Naive thymus-derived CD4-positive, alpha-beta T cell (primary cell): ENCODE data around the gene HTR3D. TPM values are rescaled to one million over a fixed set of nuclear protein-coding genes. Genes with fewer than 3 reads are reported as not detected.

Experiments used
- ATAC-seq: fragments of 150-1000 bp; cut with Tn5 transposase; 2 replicates; pipeline ENCODE4 v1.10.0; 2021; ENCODE audit warnings: mild to moderate bottlenecking, moderate library complexity
- CTCF ChIA-PET: fragments of 350-600 bp; sonication (Branson Sonifier 250); formaldehyde crosslinking; loops from one replicate; lab custom pipeline; 2021; ENCODE audit warnings: antibody characterized with exemption; lab: Charles Lee
- POLR2A ChIA-PET: fragments of 350-600 bp; sonication (Branson Sonifier 250); formaldehyde crosslinking; loops from one replicate; lab custom pipeline; 2021; ENCODE audit warnings: antibody characterized with exemption, inconsistent platforms; lab: Charles Lee
- DNase-seq, 9 donors: peaks; one replicate each; pipeline versions ENCODE4 v3.0.0 to v3.0.0-alpha.2; 2020 to 2022; ENCODE audit warnings: mixed read lengths in 1 of 9
- H3K27ac ChIP-seq: one replicate; pipeline ENCODE4 v1.7.0; 2013; ENCODE audit warnings: mild to moderate bottlenecking, low read depth, low read length, moderate library complexity
- H3K27me3 ChIP-seq, 2 donors: one replicate each; pipeline ENCODE4 v1.7.0; 2013; ENCODE audit warnings: low read length in 2 of 2, mild to moderate bottlenecking in 2 of 2, moderate library complexity in 2 of 2; ENCODE audit not compliant: control insufficient read depth in 2 of 2, insufficient read depth in 2 of 2
- H3K36me3 ChIP-seq, 3 experiments: 1 replicate in 2 of 3; 2 replicates in 1 of 3; pipeline ENCODE4 v1.7.0; 2013; ENCODE audit warnings: low read length in 3 of 3, mild to moderate bottlenecking in 3 of 3, moderate library complexity in 1 of 3; ENCODE audit not compliant: insufficient read depth in 3 of 3, control insufficient read depth in 2 of 3
- H3K4me1 ChIP-seq, 2 donors: one replicate each; pipeline ENCODE4 v1.7.0; 2013; ENCODE audit warnings: low read length in 2 of 2, mild to moderate bottlenecking in 2 of 2, moderate library complexity in 1 of 2; ENCODE audit not compliant: control insufficient read depth in 2 of 2, insufficient read depth in 2 of 2
- H3K4me3 ChIP-seq: 2 replicates; pipeline ENCODE4 v1.7.0; 2013; ENCODE audit warnings: mild to moderate bottlenecking, low read length
- H3K9me3 ChIP-seq, 3 experiments: 1 replicate in 2 of 3; 2 replicates in 1 of 3; pipeline ENCODE4 v1.7.0; 2013; ENCODE audit warnings: low read length in 3 of 3; ENCODE audit not compliant: control insufficient read depth in 2 of 3
- H3K27ac Mint-ChIP-seq, 9 donors: one replicate each; pipeline ENCODE4 v1.8.0; 2020 to 2022; ENCODE audit warnings: mixed read lengths in 9 of 9, mild to moderate bottlenecking in 8 of 9, moderate library complexity in 5 of 9, inconsistent platforms in 2 of 9
- H3K27me3 Mint-ChIP-seq, 5 donors: one replicate each; pipeline ENCODE4 v1.8.0; 2021 to 2022; ENCODE audit warnings: mixed read lengths in 5 of 5, mild to moderate bottlenecking in 1 of 5
- H3K36me3 Mint-ChIP-seq, 5 donors: one replicate each; pipeline ENCODE4 v1.8.0; 2020 to 2022; ENCODE audit warnings: mixed read lengths in 5 of 5, mild to moderate bottlenecking in 3 of 5, inconsistent platforms in 1 of 5
- H3K4me1 Mint-ChIP-seq, 7 donors: one replicate each; pipeline ENCODE4 v1.8.0; 2020 to 2022; ENCODE audit warnings: mixed read lengths in 7 of 7, mild to moderate bottlenecking in 3 of 7, inconsistent platforms in 1 of 7
- H3K4me3 Mint-ChIP-seq, 10 donors: one replicate each; pipeline ENCODE4 v1.8.0; 2020 to 2022; ENCODE audit warnings: mild to moderate bottlenecking in 10 of 10, mixed read lengths in 10 of 10, moderate library complexity in 6 of 10, inconsistent platforms in 2 of 10
- H3K9me3 Mint-ChIP-seq, 11 donors: one replicate each; pipeline ENCODE4 v1.8.0; 2020 to 2022; ENCODE audit warnings: mixed read lengths in 11 of 11, mild to moderate bottlenecking in 4 of 11, inconsistent platforms in 1 of 11, moderate library complexity in 1 of 11
- intact Hi-C, 2 donors: fragments of 100-400 bp; cut with micrococcal nuclease; formaldehyde crosslinking; loops; one replicate each; pipeline ENCODE4 v1.15.1; 2023
- polyA plus RNA-seq, 2 donors: library from polyadenylated mRNA; unstranded; fragments of 300-500 nt; fragmentation: Illumina TruSeq; gene quantifications; one replicate each; pipeline ENCODE4 v1.2.3, GENCODE V29; 2021
- total RNA-seq, 6 experiments: library from RNA in 5 of 6; stranded (reverse) in 5 of 6; gene quantifications; 1 replicate in 5 of 6; 2 replicates in 1 of 6; pipeline ENCODE4 v1.2.3 and lab custom pipeline; 2021 to 2026

HTR3D gene
- total and polyA plus RNA-seq, 7 experiments from 2014 or later = not detected

- ATAC-seq = no peak
- Mint-ChIP-seq H3K9me3 (peaks cover 2 to 5% (median 3%) of the 10 kb centered on the region in 11 donors), H3K4me3 (no peak overlapping the region), H3K27ac (no peak overlapping the region), H3K27me3 (peaks cover 0 to 11% (median 5%) of the 10 kb centered on the region in 5 donors), H3K4me1 (no peaks in the 10 kb centered on the region), H3K36me3 (peaks cover 0 to 6% (median 2%) of the 10 kb centered on the region in 5 donors)
- no peaks in the 10 kb centered on the region for H3K36me3 ChIP-seq
- ChIA-PET POLR2A (interaction anchor here (0.6 kb wide), 1 partner anchor 36 kb away, joined by 4 read pairs; no protein-coding TSS in a partner anchor), CTCF (no interaction called here)
- no peak overlapping the region for H3K4me3 ChIP-seq
- no peaks in the 10 kb centered on the region for H3K27me3 ChIP-seq
- intact Hi-C loops = no loop called here
- DNase-seq = no peak
- H3K27ac ChIP-seq = no peak overlapping the region
- H3K4me1 ChIP-seq = no peaks in the 10 kb centered on the region
- no peaks in the 10 kb centered on the region for H3K9me3 ChIP-seq
Measured at GRCh38 chr3:184075901-184076300, 44.4 kb downstream of the HTR3D start.

- no peaks in the 10 kb centered on the region for H3K4me1 Mint-ChIP-seq
- no peak overlapping the region for H3K4me3 Mint-ChIP-seq
- no peak overlapping the region for H3K4me3 ChIP-seq
- peak overlapping the region in 1 of 9 donors; percentile 25 for H3K27ac Mint-ChIP-seq
- H3K9me3 Mint-ChIP-seq = peaks cover 0 to 3% (median 0%) of the 10 kb centered on the region in 11 donors
- CTCF ChIA-PET = no interaction called here
- ATAC-seq (no peak), DNase-seq (no peak)
- peaks cover 0 to 7% (median 2%) of the 10 kb centered on the region in 5 donors for H3K27me3 Mint-ChIP-seq
- H3K4me1 ChIP-seq = no peaks in the 10 kb centered on the region
- H3K27me3 ChIP-seq = no peaks in the 10 kb centered on the region
- H3K36me3 ChIP-seq = no peaks in the 10 kb centered on the region
- intact Hi-C loops = no loop called here
- H3K36me3 Mint-ChIP-seq = peaks cover 0 to 4% (median 0%) of the 10 kb centered on the region in 5 donors
- no peaks in the 10 kb centered on the region for H3K9me3 ChIP-seq
- no peak overlapping the region for H3K27ac ChIP-seq
- POLR2A ChIA-PET = no interaction called here
Measured at GRCh38 chr3:184077881-184078280, 46.3 kb downstream of the HTR3D start.

- no peaks in the 10 kb centered on the region for H3K4me1 Mint-ChIP-seq
- Histone ChIP-seq H3K36me3 (no peaks in the 10 kb centered on the region), H3K4me3 (no peak overlapping the region), H3K27ac (no peak overlapping the region), H3K4me1 (no peaks in the 10 kb centered on the region), H3K27me3 (no peaks in the 10 kb centered on the region), H3K9me3 (no peaks in the 10 kb centered on the region)
- intact Hi-C loops = no loop called here
- H3K4me3 Mint-ChIP-seq = no peak overlapping the region
- peaks cover 0 to 4% (median 0%) of the 10 kb centered on the region in 5 donors for H3K36me3 Mint-ChIP-seq
- no peak overlapping the region for H3K27ac Mint-ChIP-seq
- POLR2A ChIA-PET = interaction anchor here (0.7 kb wide), 1 partner anchor 17 kb away, joined by 3 read pairs; no protein-coding TSS in a partner anchor
- no peak for ATAC-seq
- CTCF ChIA-PET = no interaction called here
- DNase-seq = no peak
- H3K27me3 Mint-ChIP-seq = peaks cover 0 to 5% (median 0%) of the 10 kb centered on the region in 5 donors
- H3K9me3 Mint-ChIP-seq = peaks cover 0 to 3% (median 0%) of the 10 kb centered on the region in 11 donors
Measured at GRCh38 chr3:184078851-184079250, 47.3 kb downstream of the HTR3D start.

- POLR2A ChIA-PET = no interaction called here
- no peak overlapping the region for H3K4me3 ChIP-seq
- Mint-ChIP-seq H3K9me3 (peaks cover 0 to 12% (median 6%) of the 10 kb centered on the region in 11 donors), H3K27ac (peak overlapping the region in 1 of 9 donors; percentile 36), H3K4me3 (no peak overlapping the region), H3K4me1 (peaks cover 5 to 8% (median 7%) of the 10 kb centered on the region in 7 donors), H3K27me3 (no peaks in the 10 kb centered on the region), H3K36me3 (peaks cover 0 to 9% (median 5%) of the 10 kb centered on the region in 5 donors)
- no peaks in the 10 kb centered on the region for H3K36me3 ChIP-seq
- CTCF ChIA-PET = no interaction called here
- no peaks in the 10 kb centered on the region for H3K27me3 ChIP-seq
- intact Hi-C loops = loop anchor here in 1 of 2 donors (10.0 kb wide), 1 partner anchor 54 kb away; the partner anchor contains the start of gene EIF2B5
- DNase-seq (no peak), ATAC-seq (no peak)
- no peak overlapping the region for H3K27ac ChIP-seq
- H3K9me3 ChIP-seq = no peaks in the 10 kb centered on the region
- no peaks in the 10 kb centered on the region for H3K4me1 ChIP-seq
Measured at GRCh38 chr3:184081116-184081830, 49.7 kb downstream of the HTR3D start.

- Histone ChIP-seq H3K4me1 (no peaks in the 10 kb centered on the region), H3K27ac (no peak overlapping the region), H3K4me3 (no peak overlapping the region), H3K36me3 (no peaks in the 10 kb centered on the region), H3K9me3 (no peaks in the 10 kb centered on the region), H3K27me3 (no peaks in the 10 kb centered on the region)
- peaks cover 0 to 11% (median 5%) of the 10 kb centered on the region in 5 donors for H3K36me3 Mint-ChIP-seq
- DNase-seq = no peak
- ChIA-PET CTCF (no interaction called here), POLR2A (no interaction called here)
- H3K27me3 Mint-ChIP-seq = no peaks in the 10 kb centered on the region
- no peak for ATAC-seq
- H3K4me3 Mint-ChIP-seq = no peak overlapping the region
- H3K27ac Mint-ChIP-seq = no peak overlapping the region
- peaks cover 5 to 8% (median 7%) of the 10 kb centered on the region in 7 donors for H3K4me1 Mint-ChIP-seq
- peaks cover 0 to 14% (median 6%) of the 10 kb centered on the region in 11 donors for H3K9me3 Mint-ChIP-seq
- intact Hi-C loops = loop anchor here in 1 of 2 donors (10.0 kb wide), 1 partner anchor 53 kb away; the partner anchor contains the start of gene EIF2B5
Measured at GRCh38 chr3:184082034-184082433, 50.5 kb downstream of the HTR3D start.

GRCh38 chr3:184082465-184082864 lies 50.9 kb downstream of the HTR3D start:
- H3K27me3 ChIP-seq = no peaks in the 10 kb centered on the region
- Mint-ChIP-seq H3K4me1 (peaks cover 5 to 8% (median 7%) of the 10 kb centered on the region in 7 donors), H3K36me3 (peaks cover 0 to 11% (median 5%) of the 10 kb centered on the region in 5 donors), H3K9me3 (peaks cover 0 to 13% (median 6%) of the 10 kb centered on the region in 11 donors), H3K27ac (no peak overlapping the region), H3K27me3 (no peaks in the 10 kb centered on the region), H3K4me3 (no peak overlapping the region)
- no peaks in the 10 kb centered on the region for H3K36me3 ChIP-seq
- no peak for ATAC-seq
- intact Hi-C loops = loop anchor here in 1 of 2 donors (10.0 kb wide), 1 partner anchor 52 kb away; the partner anchor contains the start of gene EIF2B5
- H3K4me3 ChIP-seq = no peak overlapping the region
- no peaks in the 10 kb centered on the region for H3K4me1 ChIP-seq
- CTCF ChIA-PET = no interaction called here
- no peak overlapping the region for H3K27ac ChIP-seq
- DNase-seq = no peak
- POLR2A ChIA-PET = no interaction called here
- no peaks in the 10 kb centered on the region for H3K9me3 ChIP-seq
